DMS79 (cell line): ENCODE measurements around the gene TMEM176B.

Source experiments
- DNase-seq: peaks from one replicate; lab custom pipeline; 2025; lab: John Stamatoyannopoulos, UW

TMEM176B gene

DNA sequence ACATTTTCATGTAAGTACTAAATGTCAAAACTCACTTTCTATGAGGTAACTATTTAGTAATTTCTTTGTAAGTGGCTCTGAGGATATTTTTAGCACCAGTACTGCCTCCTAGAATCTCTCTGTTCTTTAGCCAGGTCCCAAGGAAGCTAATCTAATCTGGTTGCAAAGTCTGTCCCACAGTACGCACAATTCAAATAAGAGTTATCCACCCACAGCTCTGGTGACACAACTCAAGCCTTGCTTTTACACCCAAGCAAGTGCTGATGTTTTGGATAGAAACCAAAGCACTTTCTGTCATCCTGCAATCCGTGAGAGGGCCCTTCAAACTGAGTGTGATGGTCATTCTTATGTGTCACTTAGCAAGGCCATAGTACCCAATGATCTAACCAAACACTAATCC is 48.5 kb downstream of the TMEM176B start:
- DNase-seq: no peak

DNA sequence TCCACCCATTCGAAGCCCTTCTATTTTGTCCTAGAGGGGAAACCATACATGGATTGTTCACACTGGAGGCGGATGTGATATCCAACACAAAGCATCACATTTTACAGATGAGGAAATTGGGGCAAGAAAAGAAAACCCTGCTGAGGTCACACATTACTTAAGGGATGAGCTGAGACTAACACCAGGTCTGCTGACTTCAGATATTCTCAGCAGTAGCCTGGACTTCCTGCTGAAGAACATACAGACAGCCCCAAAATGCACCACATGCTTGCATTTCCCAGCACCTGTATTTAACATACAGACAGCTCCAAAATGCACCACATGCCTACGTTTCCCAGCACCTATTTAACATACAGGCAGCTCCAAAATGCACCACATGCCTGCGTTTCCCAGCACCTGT is 51.8 kb downstream of the TMEM176B start:
- no peak for DNase-seq

DNA sequence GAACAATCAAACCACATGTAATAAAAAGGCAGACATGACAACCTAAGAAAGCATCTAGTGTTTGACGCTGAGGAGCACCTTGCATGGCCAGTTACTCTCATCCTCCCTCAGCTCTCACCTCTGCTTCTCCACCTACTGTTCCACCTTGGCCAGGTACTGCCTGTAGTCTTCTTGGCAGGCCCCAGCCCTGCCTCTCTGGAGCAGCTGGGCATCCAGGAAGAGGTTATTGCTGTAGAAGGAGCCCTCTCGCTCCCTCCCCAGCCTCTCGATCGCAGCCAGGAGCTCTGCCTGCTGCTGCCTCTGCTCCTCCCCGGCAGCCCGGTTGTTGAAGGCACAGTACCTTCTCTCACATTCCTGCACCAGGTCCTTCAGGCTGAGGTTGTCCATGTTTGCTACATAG is 53.2 kb downstream of the TMEM176B start:
- no peak for DNase-seq

DNA sequence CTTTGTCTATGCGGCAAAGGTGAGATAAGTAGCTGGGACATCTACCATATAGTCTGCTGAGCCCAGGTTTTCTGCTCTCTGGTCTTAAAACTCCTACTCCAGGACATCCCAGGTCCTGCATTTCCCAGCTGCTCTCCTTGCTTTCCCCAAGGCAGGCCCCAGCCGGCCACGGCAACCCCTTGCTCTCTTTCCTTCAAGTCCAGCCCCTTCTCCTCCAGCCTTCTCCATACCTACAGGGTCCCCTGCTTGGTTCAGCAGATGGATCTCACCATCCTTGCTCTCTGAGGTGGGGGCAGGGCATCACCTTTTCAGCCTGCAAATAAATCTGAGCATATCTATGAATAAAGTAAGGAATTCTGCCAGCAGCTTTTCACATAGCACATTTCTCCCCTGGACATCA is 54.3 kb downstream of the TMEM176B start:
- no peak for DNase-seq

DNA sequence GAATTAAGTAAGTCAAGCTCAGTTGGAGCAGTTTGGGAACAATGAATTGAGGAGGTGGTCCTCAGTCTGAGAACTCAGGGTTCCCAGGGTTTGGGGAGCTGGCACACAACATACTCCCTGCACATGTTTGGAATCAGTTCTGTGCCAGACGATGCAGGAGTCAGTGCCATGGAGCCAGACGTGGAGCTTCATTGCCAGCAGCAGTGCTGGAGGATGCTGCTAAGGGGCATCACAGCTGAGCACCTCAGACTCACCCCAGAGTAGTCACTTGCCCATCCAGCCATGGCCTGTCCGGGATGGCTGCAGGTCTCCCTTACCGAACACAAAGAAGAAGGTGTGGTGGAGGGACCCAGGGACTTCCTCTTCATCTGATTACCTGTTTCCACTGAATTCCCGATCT is 55.1 kb downstream of the TMEM176B start:
- no peak for DNase-seq

DNA sequence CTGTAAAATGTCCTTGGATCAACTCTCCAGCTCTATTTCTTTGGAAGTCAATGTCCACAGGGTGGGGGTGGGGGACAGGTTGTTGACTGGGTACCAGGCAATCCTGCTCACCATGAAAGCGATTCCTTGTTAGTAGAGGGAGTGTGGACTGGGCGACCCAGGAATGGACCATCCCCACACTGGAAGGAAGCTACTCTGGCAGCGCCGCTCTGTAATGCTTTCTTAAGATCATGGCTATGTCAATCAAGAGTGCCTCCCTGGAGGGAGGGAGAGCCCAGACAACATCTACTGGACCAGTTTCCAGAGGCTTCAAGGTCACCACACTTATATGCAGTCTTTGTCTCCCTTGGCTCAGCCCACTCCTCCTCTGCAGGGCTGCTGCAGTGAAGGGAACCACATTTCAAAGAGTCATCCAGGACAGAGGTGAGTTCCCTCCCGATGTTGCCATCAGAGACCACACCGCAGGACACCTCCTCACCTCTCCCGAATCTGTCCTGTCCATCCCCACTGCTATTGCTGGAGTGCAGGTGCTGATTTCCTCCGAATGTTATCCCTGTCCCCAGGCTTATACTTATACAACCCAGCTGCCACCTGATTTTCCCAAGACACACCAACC is 56.0 kb downstream of the TMEM176B start:
- no peak for DNase-seq

DNA sequence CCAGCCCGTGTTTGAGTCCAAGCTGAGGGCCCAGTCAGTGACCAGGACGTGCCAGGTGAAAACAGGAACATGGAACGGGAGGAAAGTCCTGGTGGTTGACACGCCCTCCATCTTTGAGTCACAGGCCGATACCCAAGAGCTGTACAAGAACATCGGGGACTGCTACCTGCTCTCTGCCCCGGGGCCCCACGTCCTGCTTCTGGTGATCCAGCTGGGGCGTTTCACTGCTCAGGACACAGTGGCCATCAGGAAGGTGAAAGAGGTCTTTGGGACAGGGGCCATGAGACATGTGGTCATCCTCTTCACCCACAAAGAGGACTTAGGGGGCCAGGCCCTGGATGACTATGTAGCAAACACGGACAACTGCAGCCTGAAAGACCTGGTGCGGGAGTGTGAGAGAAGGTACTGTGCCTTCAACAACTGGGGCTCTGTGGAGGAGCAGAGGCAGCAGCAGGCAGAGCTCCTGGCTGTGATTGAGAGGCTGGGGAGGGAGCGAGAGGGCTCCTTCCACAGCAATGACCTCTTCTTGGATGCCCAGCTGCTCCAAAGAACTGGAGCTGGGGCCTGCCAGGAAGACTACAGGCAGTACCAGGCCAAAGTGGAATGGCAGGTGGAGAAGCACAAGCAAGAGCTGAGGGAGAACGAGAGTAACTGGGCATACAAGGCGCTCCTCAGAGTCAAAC is 57.7 kb downstream of the TMEM176B start:
- no peak for DNase-seq
